ENCODE results near the gene EIF4E2.

Gene EIF4E2

DNA sequence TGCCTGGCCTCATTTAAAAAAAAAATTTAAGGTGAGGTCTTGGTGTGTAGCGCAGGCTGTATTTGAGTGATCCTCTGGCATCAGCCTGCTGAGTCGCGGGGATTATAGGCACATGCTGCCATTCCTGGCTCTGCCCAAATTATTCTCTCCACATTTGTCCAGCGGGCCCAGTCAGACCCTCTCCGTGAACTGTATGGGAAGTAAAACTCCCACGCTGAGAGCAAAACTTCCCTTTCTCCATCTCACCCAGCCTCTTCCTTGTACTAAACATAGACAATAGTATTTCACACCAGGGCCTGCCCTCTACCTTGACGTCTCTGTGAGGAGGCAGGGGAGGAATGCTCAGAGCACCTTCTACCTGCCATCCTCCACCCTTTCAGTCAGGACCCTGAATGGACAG lies 37.0 kb downstream of the EIF4E2 start:
- Mint-ChIP-seq H3K4me3 (no peak overlapping the region), H3K27me3 (no peaks in the 10 kb centered on the region), H3K4me1 (no peaks in the 10 kb centered on the region), H3K27ac (no peak overlapping the region), H3K9me3 (no peaks in the 10 kb centered on the region)
- DNase-seq: no peak
- no peak for ATAC-seq

DNA sequence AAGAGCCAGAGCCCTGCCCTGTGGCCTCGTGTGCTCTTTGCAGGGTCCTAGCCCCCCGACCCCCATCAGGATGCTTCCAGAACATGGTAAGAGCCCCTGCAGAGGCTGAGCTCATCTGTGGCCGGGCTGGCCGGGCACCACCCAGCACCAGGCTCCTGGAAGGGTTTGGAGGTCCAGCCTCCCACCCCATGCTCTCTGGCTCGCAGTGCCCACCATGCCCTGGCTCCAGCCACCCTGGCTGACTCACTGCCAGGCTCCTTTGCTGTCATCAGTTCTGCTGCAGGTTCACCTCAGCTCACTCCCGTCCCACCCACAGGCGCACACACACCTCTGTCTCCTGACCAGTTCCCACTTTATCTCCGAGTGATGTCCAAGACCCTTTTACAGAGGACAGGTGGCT lies 37.5 kb downstream of the EIF4E2 start:
- Mint-ChIP-seq H3K4me1 (peaks cover 4% of the 10 kb centered on the region), H3K9me3 (no peaks in the 10 kb centered on the region), H3K27ac (no peak overlapping the region), H3K4me3 (no peak overlapping the region), H3K27me3 (no peaks in the 10 kb centered on the region)
- DNase-seq (no peak), ATAC-seq (no peak)

DNA sequence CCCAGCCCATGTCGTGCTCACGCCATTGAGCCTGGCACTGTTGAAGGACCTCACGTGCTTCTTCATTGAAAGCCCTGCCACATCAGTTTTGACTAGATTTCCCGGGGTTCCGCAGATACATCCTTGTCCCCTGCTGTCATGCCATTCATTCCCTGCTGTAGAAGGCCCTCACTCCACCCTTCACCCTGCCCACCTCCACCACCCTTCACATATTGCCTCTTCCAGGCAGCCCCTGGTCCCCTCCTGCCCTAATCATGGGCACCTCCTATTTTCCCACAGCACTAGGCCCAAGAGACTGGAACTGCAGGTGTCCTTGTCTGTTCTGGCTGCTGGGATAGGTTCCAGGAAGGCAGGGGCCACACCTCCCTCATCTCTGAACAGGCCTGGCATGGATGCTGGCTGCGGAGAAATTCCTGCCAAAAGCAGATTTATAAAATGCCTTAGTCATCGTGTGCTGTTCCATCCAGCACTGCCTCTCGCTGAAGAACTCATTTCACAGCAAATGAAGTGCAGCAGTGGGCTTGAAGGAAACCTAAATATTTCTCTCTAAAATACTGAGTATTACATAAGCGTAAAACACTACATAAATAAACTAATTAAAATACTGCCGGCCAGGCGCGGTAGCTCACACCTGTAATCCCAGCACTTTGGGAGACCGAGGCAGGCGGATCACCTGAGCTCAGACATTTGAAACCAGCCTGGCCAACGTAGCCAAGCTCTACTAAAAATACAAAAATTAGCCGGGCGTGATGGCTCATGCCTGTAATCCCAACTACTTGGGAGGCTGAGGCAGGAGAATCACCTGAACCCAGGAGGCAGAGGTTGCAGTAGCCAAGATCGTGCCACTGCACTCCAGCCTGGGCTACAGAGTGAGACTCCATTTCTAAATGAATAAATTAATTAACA lies 38.4 kb downstream of the EIF4E2 start:
- no peaks in the 10 kb centered on the region for H3K27me3 Mint-ChIP-seq
- no peaks in the 10 kb centered on the region for H3K9me3 Mint-ChIP-seq
- ATAC-seq: no peak
- no peak for DNase-seq
- no peak overlapping the region for H3K27ac Mint-ChIP-seq
- no peak overlapping the region for H3K4me3 Mint-ChIP-seq
- peaks cover 8% of the 10 kb centered on the region for H3K4me1 Mint-ChIP-seq

DNA sequence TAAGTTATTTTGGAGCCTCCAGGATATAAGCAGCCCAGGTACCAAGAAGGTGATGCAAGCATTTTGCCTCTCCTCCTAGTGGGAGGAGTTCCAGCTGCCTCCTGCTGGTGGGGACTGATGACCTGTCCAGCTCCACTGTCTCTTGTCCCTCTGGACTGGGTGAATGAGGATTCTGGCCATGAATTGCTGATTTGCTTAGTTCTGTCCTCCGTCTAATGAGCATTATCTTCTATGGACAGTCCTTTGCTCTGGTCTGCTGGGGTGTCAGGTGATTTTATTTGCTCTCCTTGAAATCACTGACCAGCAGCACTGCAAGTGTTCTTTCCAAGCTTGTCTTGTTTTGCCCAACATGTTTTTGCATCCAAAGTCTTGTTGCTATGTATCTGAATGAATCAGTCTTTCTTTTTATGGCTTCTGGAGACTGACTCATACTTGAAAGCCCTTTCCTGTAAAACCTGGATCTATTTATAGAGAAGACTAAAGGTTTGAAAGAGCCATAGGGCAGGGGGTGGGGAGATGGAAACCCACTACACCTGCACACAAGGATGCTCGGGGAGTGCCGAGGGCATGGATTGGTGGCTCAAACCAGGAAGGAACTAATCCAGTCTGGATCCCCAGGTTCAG lies 42.4 kb downstream of the EIF4E2 start:
- Mint-ChIP-seq H3K4me1 (peaks cover 8% of the 10 kb centered on the region), H3K27me3 (no peaks in the 10 kb centered on the region), H3K27ac (peak overlapping the region in 1 of 2 donors; percentile 79), H3K9me3 (no peaks in the 10 kb centered on the region), H3K4me3 (no peak overlapping the region)
- ATAC-seq (peak; percentile 49), DNase-seq (no peak)

DNA sequence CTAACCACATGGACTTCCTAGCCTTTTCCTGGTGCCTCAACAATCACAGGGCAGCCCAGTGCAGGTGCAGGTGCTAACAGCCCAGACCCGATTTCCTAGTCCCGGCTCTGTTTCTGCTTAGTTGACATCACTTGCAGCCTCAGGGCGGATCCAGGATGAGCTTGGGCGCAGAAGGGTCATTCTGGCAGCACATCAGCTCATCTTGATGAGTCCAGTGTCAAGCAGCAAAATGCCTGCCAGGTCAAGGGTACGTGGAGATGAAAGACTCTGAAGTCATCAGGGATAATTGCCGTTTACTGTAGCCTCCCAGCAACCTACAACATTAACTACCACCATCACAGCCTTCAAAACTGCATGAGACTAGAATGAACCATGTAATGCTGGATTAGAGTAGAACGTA lies 43.5 kb downstream of the EIF4E2 start:
- Mint-ChIP-seq H3K4me3 (no peak overlapping the region), H3K9me3 (no peaks in the 10 kb centered on the region), H3K27ac (no peak overlapping the region)

DNA sequence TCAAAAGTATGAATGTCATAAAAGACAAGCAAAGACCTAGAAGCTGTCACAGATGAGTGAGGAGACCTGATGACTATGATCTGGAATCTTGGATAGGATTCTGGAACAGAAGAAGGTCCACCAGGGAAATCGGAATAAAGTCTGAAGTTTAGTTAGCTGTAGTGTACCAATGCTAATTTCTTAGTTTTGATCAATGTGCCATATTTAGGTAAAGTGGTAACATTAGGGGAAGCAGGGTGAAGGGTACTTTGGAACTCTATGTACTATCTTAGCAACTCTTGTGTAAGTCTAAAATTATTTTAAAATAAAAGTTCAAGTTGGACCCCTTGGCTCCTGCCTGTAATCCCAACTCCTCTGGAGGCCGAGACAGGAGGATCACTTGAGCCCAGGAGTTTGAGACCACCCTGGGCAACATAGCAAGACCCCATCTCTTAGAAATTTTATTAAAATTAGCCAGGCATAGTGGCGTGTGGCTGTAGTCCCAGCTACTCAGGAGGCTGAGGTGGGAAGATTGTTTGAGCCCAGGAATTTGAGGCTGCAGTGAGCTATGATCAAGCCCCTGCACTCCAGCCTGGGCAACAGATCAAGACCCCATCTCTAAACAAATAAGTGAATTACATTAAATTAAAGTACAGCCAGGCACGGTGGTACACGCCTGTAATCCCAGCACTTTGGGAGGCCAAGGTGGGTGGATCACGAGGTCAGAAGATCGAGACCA lies 47.0 kb downstream of the EIF4E2 start:
- DNase-seq (no peak), ATAC-seq (no peak)
- Mint-ChIP-seq H3K4me3 (no peak overlapping the region), H3K4me1 (peaks cover 8% of the 10 kb centered on the region), H3K27me3 (no peaks in the 10 kb centered on the region), H3K9me3 (no peaks in the 10 kb centered on the region), H3K27ac (no peak overlapping the region)

More for the DNA sequence above, 43.5 kb downstream of the EIF4E2 start:
- ATAC-seq (no peak), DNase-seq (no peak)
- peaks cover 8% of the 10 kb centered on the region for H3K4me1 Mint-ChIP-seq
- no peaks in the 10 kb centered on the region for H3K27me3 Mint-ChIP-seq

DNA sequence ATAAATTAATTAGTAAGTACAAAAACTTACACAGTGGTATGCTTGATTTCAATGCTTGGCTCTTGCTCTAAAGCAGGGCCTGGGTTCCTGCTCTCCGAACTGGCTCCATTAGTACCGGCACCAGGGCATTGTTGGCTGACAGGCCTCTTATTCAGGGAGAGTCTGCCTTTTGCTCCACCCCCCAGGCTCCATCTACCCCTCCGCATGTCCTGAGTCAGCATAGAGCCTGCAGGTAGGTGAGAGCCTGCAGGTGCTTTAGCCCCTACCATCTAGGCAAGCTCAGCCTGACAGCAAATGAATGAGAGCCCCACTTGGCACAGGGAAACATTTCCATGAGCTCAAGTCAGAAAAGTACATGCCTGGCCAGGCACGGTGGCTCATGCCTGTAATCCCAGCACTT lies 47.8 kb downstream of the EIF4E2 start:
- H3K4me1 Mint-ChIP-seq: peaks cover 1% of the 10 kb centered on the region
- H3K27ac Mint-ChIP-seq: no peak overlapping the region
- DNase-seq (no peak), ATAC-seq (no peak)
- H3K4me3 Mint-ChIP-seq: no peak overlapping the region
- H3K9me3 Mint-ChIP-seq: no peaks in the 10 kb centered on the region
- H3K27me3 Mint-ChIP-seq: no peaks in the 10 kb centered on the region

DNA sequence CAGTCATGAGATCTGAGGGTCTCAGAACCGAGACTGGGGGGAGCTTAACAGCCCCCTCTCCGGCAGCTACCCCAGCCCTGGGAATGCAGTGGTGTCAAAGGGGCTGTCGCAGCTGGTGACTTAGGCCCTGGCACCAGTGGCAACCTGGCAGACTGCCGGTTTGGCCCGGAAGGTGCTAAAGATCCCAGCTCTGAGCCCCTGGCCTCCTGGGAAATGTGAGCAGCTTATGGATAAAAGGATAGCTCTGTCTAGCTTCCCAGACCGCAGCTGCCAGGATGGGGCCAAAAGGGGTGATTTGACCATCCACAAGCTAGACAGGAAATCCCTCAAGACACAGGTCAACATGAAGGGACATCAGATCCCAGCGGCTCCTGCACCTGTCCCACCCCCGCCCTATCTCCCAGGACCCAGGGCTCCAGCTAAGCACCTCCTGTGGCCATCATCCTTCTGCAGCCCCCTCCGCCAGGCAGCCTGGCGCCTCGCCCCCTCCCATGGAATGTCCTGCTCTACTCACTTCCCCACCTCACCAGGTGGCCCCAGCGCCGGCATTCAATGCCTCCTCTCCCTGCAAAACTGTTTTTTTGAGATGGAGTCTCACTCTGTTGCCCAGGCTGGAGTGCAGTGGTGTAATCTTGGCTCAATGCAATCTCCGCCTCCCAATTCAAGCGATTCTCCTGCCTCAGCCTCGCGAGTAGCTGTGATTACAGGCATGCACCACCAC lies 49.7 kb downstream of the EIF4E2 start:
- ATAC-seq: no peak
- no peak overlapping the region for H3K27ac Mint-ChIP-seq

DNA sequence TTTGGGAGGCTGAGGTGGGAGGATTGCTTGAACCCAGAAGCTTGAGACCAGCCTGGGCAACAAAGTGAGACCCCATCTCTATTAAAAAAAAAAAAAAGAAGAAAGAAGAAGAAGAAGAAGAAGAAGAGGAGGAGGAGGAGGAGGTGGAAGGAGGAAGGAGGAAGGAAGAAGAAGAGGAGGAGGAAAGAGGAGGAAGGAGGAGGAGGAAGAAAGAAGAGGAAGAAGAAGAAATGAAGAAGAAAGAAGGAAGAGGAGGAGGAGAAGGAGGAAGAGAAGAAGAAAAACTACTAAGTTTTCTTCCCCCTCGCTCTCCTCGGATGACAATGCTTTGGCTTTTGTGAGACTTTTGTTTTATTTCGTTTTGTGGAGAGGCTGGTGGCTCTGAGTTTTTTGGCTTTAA lies 52.8 kb downstream of the EIF4E2 start:
- Mint-ChIP-seq H3K27me3 (no peaks in the 10 kb centered on the region), H3K4me1 (peaks cover 4% of the 10 kb centered on the region), H3K27ac (no peak overlapping the region), H3K9me3 (no peaks in the 10 kb centered on the region), H3K4me3 (no peak overlapping the region)
- ATAC-seq (no peak), DNase-seq (no peak)

More for the DNA sequence above, 49.7 kb downstream of the EIF4E2 start:
- Mint-ChIP-seq H3K4me1 (no peaks in the 10 kb centered on the region), H3K27me3 (no peaks in the 10 kb centered on the region), H3K9me3 (no peaks in the 10 kb centered on the region), H3K4me3 (no peak overlapping the region)
- DNase-seq: no peak

DNA sequence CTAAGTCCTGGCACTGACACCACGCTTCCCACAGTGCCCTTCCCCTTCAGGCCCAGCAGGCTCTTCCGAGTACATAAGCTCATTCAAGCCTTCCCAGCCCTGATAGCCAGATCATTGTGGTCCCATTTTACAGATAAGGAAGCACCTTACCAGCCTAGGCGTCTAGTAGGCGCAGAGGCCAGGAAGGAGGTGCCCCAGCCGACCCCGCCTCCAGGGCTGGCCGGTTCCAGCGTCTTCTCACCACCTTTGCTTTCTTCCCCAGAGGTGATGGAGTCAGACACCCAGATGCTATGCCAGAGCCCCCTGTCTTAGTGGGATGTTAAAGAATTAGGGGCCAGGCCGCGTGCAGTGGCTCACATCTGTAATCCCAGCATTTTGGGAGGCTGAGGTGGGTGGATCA lies 54.0 kb downstream of the EIF4E2 start:
- no peaks in the 10 kb centered on the region for H3K27me3 Mint-ChIP-seq
- peak overlapping the region in 1 of 2 donors; percentile 13 for H3K27ac Mint-ChIP-seq
- H3K9me3 Mint-ChIP-seq: no peaks in the 10 kb centered on the region
- H3K4me3 Mint-ChIP-seq: no peak overlapping the region
- ATAC-seq (no peak), DNase-seq (no peak)
- H3K4me1 Mint-ChIP-seq: peaks cover 4% of the 10 kb centered on the region

DNA sequence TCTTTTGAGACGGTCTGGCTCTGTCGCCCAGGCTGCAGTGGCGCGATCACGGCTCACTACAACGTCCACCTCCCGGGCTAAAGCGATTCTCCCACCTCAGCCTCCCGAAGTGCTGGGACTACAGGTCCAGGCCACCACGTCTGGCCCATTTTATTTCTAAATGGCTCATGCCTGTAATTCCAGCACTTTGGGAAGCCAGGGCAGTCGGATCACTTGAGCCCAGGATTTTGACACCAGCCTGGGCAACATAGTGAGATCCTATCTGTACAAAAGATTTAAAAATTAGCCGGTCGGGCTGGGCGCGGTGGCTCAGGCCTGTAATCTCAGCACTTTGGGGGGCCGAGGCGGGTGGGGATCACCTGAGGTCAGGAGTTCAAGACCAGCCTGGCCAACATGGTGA lies 56.5 kb downstream of the EIF4E2 start:
- ATAC-seq (no peak), DNase-seq (no peak)
- Mint-ChIP-seq H3K27ac (no peak overlapping the region), H3K9me3 (no peaks in the 10 kb centered on the region), H3K4me1 (peaks cover 4% of the 10 kb centered on the region), H3K27me3 (no peaks in the 10 kb centered on the region), H3K4me3 (no peak overlapping the region)

DNA sequence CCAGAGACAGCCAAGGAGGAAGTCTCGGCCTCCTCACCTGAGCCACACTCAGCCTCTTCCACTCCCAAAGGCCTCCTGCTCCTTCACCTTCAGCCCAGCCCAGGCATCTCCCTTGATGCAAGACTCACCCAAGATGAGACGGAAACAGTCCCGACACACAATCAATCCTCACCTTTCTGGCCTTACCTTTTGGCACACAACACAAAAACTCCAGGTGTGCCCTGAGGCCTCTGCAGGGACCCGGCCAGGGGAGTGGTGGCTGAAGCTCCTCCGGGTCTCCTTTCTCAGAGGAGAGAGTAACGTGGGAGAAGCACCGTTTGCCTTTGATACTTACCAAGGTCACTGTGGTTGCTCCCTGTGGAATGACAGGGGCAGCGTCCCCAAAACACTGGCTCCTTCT lies 59.1 kb downstream of the EIF4E2 start:
- peaks cover 4% of the 10 kb centered on the region for H3K4me1 Mint-ChIP-seq
- peak overlapping the region in 1 of 2 donors; percentile 61 for H3K27ac Mint-ChIP-seq
- H3K27me3 Mint-ChIP-seq: no peaks in the 10 kb centered on the region
- no peak overlapping the region for H3K4me3 Mint-ChIP-seq
- H3K9me3 Mint-ChIP-seq: no peaks in the 10 kb centered on the region
- DNase-seq (no peak), ATAC-seq (no peak)

DNA sequence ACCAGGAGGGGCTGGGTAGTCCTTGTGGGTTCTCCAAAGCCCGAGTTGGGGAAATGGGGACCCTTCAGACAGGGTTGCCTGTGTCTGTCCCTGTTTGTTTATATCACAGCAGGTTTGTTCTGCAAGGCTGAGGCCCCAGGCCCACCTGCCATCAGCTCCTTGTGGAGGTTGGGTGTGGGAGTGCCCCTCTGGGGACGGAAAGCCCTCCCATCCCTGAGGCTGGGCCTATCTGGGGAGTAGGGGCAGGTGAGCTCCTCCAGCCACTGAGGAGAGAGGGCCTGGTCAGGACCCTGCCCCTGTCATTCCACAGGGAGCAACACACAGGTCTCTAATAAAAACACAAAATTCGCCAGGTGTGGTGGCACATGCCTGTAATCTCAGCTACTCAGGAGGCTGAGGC lies 59.6 kb downstream of the EIF4E2 start:
- H3K27ac Mint-ChIP-seq: no peak overlapping the region
- ATAC-seq: no peak
- no peak for DNase-seq
- H3K4me1 Mint-ChIP-seq: peaks cover 4% of the 10 kb centered on the region
- H3K4me3 Mint-ChIP-seq: no peak overlapping the region
- H3K27me3 Mint-ChIP-seq: no peaks in the 10 kb centered on the region
- H3K9me3 Mint-ChIP-seq: no peaks in the 10 kb centered on the region

DNA sequence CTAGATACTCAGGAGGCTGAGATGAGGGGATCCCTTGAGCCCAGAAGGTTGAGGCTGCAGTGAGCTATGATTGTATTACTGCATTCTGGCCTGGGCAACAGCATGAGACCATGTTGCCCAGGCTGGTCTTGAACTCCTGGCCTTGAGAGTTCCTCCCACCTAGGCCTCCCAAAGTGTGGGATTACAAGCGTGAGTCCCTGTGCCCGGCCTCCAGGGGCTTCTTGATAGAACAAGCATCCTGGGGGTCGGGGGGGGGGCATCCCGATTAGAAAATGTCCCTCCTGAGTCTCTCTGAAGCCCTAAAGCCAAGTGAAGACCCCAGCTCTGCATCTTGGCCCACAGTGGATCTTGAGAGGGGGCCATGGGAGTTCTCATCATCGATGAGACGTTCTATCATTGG lies 60.6 kb downstream of the EIF4E2 start:
- H3K9me3 Mint-ChIP-seq: no peaks in the 10 kb centered on the region
- no peak for ATAC-seq

DNA sequence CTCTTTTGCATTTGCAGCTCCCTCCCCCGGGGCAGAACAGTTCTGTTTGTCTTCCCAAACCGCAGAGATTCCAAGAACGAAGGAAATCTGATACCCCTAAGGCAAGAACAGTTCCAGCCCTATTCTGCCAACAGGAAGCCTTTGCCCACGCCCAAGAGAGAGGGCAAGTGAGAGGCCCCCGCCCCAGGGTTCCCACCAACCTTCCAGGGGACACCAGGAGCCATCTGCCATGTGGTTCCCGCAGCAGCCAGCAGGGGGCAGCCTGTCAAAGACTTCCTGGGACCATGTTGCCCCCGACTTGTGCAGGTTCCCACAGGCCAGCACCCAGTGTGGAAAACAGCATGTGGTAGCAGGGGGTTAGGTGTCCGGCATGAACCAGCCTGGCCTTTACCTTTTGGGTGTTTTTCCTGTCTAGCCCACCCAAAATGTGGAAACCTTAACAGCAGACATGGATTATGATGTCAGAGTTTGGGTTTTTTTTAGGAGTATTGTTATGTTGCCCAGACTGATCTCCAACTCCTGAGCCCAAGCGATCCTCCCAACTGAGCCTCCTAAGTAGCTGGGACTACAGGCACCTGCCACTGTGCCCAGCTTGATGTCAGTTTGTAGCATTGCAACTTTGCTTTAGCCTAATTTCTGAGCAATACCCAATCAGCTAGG lies 61.2 kb downstream of the EIF4E2 start:
- DNase-seq (peak; percentile 66 to 68), ATAC-seq (peak; percentile 70)
- H3K27ac Mint-ChIP-seq: no peak overlapping the region
- H3K4me1 Mint-ChIP-seq: no peaks in the 10 kb centered on the region
- H3K27me3 Mint-ChIP-seq: no peaks in the 10 kb centered on the region
- H3K9me3 Mint-ChIP-seq: no peaks in the 10 kb centered on the region
- no peak overlapping the region for H3K4me3 Mint-ChIP-seq

More for the DNA sequence above, 60.6 kb downstream of the EIF4E2 start:
- Mint-ChIP-seq H3K4me3 (no peak overlapping the region), H3K4me1 (peaks cover 4% of the 10 kb centered on the region), H3K27ac (no peak overlapping the region), H3K27me3 (no peaks in the 10 kb centered on the region)
- DNase-seq: no peak

Measured in stimulated activated naive CD8-positive, alpha-beta T cell treated with anti-CD3 and anti-CD28 coated beads, Interleukin-15, amount 100 ng/mL, for 72 hours (primary cell).